ENCODE data around the gene TMEM266.

Gene TMEM266

GRCh38 chr15:76160426-76161152 lies 100.8 kb downstream of the TMEM266 start:
- in situ Hi-C loops (cut with MboI; ENCODE audit: low sequenced_read_pairs): no loop called here

- in situ Hi-C loops (cut with MboI; ENCODE audit: low sequenced_read_pairs): no loop called here
Measured at GRCh38 chr15:76161153-76162035, 101.6 kb downstream of the TMEM266 start.

GRCh38 chr15:76162036-76162398 lies 102.2 kb downstream of the TMEM266 start:
- in situ Hi-C loops (cut with MboI; ENCODE audit: low sequenced_read_pairs): no loop called here

DNA sequence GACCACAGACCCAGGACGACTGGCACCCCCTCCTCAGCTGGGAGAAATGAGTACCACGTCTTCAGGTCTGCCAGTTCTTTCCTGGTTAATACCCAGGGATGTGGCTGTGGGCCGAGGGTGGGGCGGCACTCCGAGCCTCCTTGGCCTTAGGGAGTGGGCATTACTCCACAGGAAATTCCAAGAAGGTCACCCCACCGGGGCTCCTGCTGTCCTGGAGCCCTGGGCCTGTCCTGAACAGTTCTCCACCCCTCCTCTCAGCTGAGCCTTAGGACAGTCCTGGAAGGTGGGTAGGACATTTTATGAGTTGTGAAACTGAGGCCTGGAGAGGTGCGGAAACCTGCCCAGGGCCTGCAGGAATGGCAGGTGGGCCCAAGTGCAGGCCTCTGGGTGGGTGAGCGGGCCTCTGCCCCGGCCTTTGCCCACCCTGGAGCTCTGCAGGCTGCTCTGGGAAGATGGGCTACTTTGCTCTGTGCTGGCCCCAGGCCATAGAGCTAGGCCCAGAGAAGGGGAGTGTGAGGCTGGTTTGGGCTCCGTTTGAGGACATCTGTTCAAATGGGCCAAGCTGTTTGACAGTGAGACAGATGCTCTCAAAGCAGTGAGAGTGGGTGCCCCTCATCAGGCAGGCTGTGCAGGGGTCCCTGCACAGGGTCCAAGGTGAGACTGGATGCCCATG lies 103.1 kb downstream of the TMEM266 start:
- in situ Hi-C loops (cut with MboI; ENCODE audit: low sequenced_read_pairs): no loop called here

DNA sequence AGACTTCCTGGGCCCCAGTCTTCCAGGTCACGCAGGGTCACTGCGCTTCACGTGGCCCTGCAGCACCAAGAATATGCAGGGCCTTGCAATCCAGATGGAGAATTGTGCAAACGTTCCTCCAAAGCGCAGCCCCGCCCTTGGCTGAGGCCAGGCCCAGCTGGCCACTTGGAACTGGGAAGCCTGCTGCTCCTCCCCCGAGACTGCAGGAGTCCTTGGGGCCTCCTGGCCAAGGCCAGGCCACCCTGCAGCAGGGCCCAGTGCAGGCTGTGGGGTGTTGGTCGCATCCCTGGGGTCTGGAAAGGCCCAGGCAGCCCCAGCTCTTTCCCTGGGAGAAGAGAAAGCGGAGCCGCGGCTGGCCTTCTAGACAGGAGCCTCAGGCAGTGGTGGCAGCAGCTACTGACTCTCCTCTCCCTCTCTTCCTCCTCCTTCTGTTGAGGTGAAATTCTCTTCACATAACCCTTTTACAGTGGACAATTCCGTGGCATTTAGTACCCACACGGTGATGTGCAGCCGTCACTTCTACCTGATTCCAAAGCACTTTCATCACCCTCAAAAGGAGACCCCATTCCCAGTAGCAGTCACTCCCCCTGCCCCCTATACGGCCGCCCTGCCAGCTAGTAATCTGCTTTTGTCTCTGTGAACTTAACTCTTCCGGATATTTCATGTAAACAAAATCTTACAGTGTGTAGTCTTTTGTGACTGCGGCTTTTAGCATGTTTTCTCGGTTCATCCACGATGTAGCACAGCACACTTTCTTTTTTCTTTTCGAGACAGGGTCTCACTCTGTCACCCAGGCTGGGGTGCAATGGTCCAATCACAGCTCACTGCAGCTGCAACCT lies 103.9 kb downstream of the TMEM266 start:
- in situ Hi-C loops (cut with MboI; ENCODE audit: low sequenced_read_pairs): no loop called here

DNA sequence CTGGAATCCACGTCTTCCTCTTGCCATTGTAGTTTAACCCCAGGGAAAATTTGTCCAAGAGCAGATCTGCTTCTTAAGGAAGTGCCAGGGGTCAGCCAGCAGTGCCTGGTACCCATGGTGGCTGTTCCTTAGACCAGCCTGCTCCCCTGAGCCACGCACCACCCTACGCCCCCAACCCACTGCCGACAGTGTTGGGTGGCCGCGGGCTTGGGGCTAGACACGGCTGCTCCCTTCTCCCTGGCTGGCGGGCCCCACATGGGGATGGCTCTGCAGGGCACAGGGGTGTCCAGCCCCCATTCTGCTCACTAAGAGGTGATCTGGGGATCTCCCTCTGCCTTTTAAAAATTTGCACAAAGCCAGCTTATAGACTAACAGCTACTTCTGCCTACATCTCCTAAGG lies 104.8 kb downstream of the TMEM266 start:
- in situ Hi-C loops (cut with MboI; ENCODE audit: low sequenced_read_pairs): no loop called here

- in situ Hi-C loops (cut with MboI; ENCODE audit: low sequenced_read_pairs): no loop called here
Measured at GRCh38 chr15:76165951-76166350, 106.2 kb downstream of the TMEM266 start.

GRCh38 chr15:76168237-76168984 lies 108.6 kb downstream of the TMEM266 start:
- in situ Hi-C loops (cut with MboI; ENCODE audit: low sequenced_read_pairs): no loop called here

- in situ Hi-C loops (cut with MboI; ENCODE audit: low sequenced_read_pairs): no loop called here
Measured at GRCh38 chr15:76169018-76169417, 109.2 kb downstream of the TMEM266 start.

GRCh38 chr15:76169911-76170800 lies 110.4 kb downstream of the TMEM266 start:
- in situ Hi-C loops (cut with MboI; ENCODE audit: low sequenced_read_pairs): no loop called here

- in situ Hi-C loops (cut with MboI; ENCODE audit: low sequenced_read_pairs): no loop called here
Measured at GRCh38 chr15:76172782-76173181, 113.0 kb downstream of the TMEM266 start.

GRCh38 chr15:76173317-76173834 lies 113.6 kb downstream of the TMEM266 start:
- in situ Hi-C loops (cut with MboI; ENCODE audit: low sequenced_read_pairs): no loop called here

DNA sequence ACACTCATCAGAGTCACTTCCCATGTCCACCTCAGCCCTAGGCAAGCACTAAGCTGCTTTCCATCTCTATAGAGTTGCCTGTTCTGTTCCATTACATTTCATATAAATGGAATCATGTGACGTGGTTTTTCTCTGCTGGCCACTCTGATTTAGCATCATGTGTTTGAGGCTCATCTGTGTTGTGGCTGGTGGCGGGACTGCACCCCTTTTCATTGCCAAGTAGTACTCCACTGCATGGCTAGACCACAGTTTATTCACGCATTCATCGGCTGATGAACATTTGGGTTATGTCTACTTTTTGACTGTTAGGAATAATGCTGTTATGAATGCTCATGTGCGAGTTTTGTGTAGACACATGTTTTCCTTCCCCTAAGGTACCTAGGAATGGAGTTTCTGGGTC lies 114.9 kb downstream of the TMEM266 start:
- in situ Hi-C loops (cut with MboI; ENCODE audit: low sequenced_read_pairs): no loop called here

GRCh38 chr15:76175442-76175841 lies 115.7 kb downstream of the TMEM266 start:
- in situ Hi-C loops (cut with MboI; ENCODE audit: low sequenced_read_pairs): no loop called here

DNA sequence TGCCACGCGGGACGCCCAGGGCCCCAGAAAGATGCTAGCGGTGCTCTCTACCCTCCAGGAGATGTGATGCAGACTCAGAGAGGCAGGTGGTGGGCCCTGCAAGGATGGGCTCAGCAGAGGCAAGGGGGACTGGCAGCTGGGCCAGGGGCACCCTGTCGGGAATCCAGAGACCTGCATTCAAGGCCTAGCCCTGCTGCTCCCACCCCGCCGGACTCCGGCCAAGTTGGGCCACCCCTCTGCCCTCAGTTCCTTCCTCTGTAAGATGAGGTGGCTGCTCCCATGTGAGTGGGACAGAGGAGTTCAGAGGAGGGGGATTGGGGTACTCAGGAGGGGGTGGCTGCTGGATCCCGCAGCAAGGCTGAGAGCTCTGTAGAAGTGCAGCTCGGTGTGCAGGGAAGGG lies 116.3 kb downstream of the TMEM266 start:
- in situ Hi-C loops (cut with MboI; ENCODE audit: low sequenced_read_pairs): no loop called here

DNA sequence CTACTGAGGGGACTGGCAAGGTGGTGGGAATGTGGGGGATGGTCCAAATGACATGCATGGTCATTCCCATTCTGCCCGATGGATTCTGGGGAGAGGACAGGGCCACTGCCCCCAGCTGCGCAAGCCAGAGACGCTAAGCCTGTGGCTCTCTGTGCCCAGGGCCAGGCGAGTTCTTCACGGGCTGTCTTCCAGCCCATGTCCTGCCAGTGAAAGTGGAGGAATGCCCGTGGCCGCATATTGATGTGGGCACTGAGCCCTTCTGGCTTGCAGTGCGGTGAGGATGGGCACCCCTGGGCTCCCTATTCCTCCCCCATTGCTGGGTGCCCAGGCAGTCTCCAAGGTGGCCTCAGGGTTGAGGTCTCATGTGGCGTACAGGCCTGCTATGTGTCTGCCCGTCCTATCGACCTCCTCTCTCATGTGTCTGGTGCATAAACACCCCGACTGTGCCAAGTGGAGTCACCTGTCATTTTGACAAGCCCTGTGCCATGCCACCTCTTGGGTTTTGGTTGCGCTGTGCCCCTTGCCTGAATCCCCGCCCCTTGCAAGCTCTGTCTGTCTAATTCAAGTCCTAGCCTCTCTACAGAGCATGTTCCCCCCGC lies 116.8 kb downstream of the TMEM266 start:
- in situ Hi-C loops (cut with MboI; ENCODE audit: low sequenced_read_pairs): no loop called here

GRCh38 chr15:76177491-76178040 lies 117.8 kb downstream of the TMEM266 start:
- in situ Hi-C loops (cut with MboI; ENCODE audit: low sequenced_read_pairs): no loop called here

All from HL-60/S4 (cell line).